GM18502 (cell line): ENCODE measurements around the gene PTPRJ.
A peak's percentile ranks its signal among the peaks of the same experiment; 100 is the strongest.

Experiments
- ATAC-seq: cut with Tn5 transposase; IDR thresholded peaks from one replicate; pipeline ENCODE4 v1.9.1; 2021; ENCODE audit warnings: mild to moderate bottlenecking; ENCODE audit not compliant: unreplicated experiment, poor library complexity

The PTPRJ gene

GRCh38 chr11:47992959-47993820 is 12.8 kb downstream of the PTPRJ start:
- ATAC-seq, result no peak

GRCh38 chr11:47994417-47994816 is 14.1 kb downstream of the PTPRJ start:
- no peak for ATAC-seq

- ATAC-seq, result no peak
Observed at GRCh38 chr11:47995360-47995769, 15.0 kb downstream of the PTPRJ start.

DNA sequence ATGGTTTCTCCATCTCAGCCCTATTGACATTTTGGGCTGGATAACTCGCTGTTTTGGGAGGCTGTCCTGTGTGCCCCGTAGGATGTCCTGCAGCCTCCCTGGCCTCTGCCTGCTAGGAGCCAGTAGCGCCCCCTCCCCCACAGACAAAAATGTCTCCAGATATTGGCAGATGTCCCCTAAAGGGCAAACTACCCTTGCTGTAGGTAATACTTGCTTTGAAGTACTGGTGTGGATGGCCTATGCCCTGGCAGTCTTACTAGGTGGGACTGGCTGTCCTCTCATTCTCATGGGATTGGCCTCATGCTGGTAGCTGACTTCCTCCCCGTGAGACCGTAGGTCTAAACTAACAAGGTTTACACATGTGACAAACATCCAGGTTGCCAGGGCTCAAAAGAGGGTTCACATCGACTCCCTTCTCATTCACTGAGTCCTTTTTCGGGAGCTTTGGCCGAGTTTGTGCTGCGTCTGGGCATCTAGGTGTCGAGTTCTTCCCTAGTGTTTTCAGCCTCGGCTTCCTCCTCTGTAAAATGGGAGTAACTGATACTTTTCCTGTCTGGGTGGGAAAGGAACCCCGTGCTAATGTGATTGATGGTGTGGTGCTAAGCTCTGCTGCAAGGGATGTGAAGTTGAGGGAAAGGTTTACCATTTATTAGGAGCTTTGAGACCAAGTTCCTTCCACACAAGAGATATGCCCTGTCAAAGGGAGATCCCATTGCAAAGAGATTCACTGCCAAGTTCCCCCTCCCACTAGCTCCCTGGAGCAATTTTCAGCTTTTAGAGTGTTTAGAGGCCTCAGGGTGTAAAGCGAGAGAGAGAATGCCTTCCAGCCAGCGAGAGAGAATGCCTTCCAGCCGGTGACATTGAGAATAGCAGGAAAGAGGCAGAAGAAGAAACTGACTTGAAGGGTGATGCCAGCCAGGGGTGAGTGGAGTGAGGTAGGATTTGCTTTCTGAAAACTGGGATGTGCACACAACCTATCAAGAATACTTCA is 17.0 kb downstream of the PTPRJ start:
- ATAC-seq, result no peak

DNA sequence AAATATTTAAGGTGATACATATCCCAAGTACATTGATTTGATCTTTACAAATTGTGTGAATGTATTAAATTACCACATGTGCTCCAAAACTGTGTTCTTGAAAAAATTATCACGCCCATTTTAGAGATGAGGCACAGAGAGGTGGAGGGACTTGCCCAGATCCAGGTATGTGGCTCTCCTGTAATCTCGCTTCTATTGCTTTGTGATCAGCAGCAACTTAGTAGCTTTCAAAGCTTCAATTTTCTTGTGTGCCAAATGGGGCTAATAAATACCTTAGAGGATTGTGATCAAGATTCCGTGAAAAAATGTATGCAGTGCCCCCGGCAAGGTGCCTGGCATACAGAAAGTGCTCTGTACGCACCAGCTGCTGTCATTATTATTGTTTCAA is 18.0 kb downstream of the PTPRJ start:
- no peak for ATAC-seq

- ATAC-seq, result no peak
Observed at GRCh38 chr11:47998733-47999359, 18.5 kb downstream of the PTPRJ start.

DNA sequence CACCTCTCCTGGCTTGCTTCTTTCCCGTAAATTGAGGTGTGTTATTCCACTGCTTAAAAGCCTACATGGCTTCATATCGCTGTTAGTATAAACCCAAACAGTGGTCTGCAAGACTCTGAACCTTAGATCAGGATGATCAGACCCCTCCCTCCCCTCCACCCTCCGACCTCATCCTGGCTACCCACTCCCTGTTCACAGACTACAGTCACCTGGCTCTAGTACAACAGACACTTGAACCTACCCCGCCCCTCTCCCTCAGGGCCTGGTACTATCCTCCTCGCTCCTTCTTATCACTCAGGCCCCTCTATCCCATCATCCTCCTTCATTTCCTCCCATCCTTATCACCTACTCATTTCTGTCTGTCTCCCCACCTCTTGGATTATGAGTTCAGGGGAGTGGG is 20.1 kb downstream of the PTPRJ start:
- no peak for ATAC-seq

DNA sequence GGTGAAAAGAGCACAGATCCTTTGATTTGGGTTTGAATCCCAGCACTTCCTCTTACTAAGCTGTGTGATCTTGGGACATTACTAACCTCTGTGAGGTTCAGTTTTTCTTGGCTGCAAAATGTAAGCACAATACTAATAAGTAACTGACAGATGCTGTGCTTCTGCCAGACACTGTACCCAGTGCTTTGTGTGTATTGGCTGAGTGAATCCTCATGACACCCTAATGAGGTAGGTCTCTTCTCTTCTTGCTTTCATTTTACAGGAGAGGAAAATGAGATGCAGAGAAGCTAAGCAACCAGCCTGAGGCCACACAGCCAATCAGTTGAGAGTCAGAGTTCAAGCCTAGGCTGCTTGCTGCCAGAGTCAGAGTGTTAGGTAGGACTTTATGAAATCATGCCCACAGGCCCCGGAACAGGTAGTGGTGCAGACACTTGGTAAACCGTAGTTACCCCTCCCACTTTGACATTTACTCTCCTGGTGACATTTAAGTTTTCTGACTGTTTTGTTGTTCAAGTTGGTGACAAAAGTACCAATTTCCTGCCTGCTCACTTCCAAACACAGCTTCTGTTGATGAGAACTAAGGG is 21.2 kb downstream of the PTPRJ start:
- peak; percentile 64 for ATAC-seq

GRCh38 chr11:48002561-48002960 is 22.2 kb downstream of the PTPRJ start:
- no peak for ATAC-seq

DNA sequence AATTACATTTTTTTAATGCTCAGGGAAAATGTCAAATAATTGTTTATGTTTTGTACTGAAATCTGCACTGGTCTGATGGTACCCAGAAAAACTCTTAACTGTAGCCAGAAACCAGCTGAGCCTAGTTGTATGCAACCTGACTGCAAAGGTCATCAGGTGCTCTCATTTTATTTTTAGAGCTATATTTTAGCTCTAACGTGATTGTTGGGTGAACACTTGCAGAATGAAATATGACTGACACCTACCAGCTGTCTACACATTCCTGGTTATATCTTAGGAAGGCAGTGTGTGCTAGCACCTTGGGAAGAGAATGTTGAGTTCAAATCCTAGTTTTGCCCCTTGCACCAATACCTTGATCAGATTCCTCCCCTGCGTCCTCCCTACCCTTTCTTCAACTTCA is 23.6 kb downstream of the PTPRJ start:
- no peak for ATAC-seq

- ATAC-seq, result no peak
Observed at GRCh38 chr11:48004456-48004855, 24.1 kb downstream of the PTPRJ start.

- no peak for ATAC-seq
Observed at GRCh38 chr11:48005136-48005535, 24.8 kb downstream of the PTPRJ start.

DNA sequence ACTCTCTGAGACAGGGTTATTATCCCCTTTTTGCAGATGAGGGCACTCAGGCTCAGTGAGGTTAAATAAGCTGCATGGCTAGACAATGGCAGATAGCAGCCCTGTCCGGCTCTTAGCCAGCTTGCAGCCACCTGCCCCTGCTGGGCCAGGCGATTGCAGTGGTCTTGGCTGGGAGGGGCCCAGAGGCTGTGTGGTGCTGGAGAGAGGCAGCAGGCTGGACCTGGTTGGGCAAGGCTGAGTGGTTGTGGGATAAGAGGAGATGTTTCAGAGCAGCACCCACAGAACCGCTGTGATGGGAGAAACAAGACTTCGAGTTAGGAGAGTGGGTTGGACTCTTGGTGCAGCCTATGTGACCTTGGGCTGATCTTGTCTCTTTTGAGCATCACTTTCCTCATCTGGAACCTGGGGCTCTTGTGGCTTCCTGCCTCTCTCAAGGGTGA is 25.5 kb downstream of the PTPRJ start:
- no peak for ATAC-seq

- ATAC-seq, result peak; percentile 66
Observed at GRCh38 chr11:48006301-48006992, 26.1 kb downstream of the PTPRJ start.

- ATAC-seq, result no peak
Observed at GRCh38 chr11:48007677-48008076, 27.3 kb downstream of the PTPRJ start.

- ATAC-seq, result peak; percentile 59
Observed at GRCh38 chr11:48008951-48009270, 28.6 kb downstream of the PTPRJ start.

- no peak for ATAC-seq
Observed at GRCh38 chr11:48011102-48011797, 30.9 kb downstream of the PTPRJ start.

GRCh38 chr11:48011798-48012391 is 31.5 kb downstream of the PTPRJ start:
- ATAC-seq, result no peak
